K562 (cell line): ENCODE measurements around the gene MFAP2. TPM values are rescaled to one million over a fixed set of nuclear protein-coding genes. Genes with fewer than 3 reads are reported as not detected.

Source experiments
- BRD4 ChIP-seq: fragments of 200-600 bp; sonication (generic); IDR thresholded peaks from 2 replicates; pipeline ENCODE4 v1.6.1; 2017; ENCODE audit warnings: inconsistent platforms
- COPS2 ChIP-seq: fragments of 450-650 bp; conservative IDR thresholded peaks from 2 replicates; pipeline ENCODE4 v1.6.1; 2016; ENCODE audit warnings: mild to moderate bottlenecking, moderate library complexity
- DMBX1 ChIP-seq: fragments of 250-450 bp; sonication (Bioruptor Pico); IDR thresholded peaks from 2 replicates; pipeline ENCODE4 v1.8.0; 2022; ENCODE audit warnings: inconsistent platforms, mild to moderate bottlenecking, moderate library complexity, borderline replicate concordance
- EHMT2 ChIP-seq: fragments of 450-650 bp; IDR thresholded peaks from 2 replicates; pipeline ENCODE4 v1.6.1; 2018; ENCODE audit warnings: antibody characterized with exemption
- EZH2 ChIP-seq: IDR thresholded peaks from 2 replicates; pipeline ENCODE4 v1.6.1; 2012; ENCODE audit warnings: low read depth, mild to moderate bottlenecking, inconsistent platforms, low read length, borderline replicate concordance
- FOXA3 ChIP-seq, 2 experiments: fragments of 450-650 bp in 1 of 2; sonication (generic) in 1 of 2; formaldehyde crosslinking; IDR thresholded peaks in 1 of 2; conservative IDR thresholded peaks in 1 of 2; 2 replicates each; pipeline versions ENCODE4 v1.4.0 to v1.8.0; 2020 to 2022; ENCODE audit warnings: mild to moderate bottlenecking in 2 of 2, missing genetic modification reagents in 1 of 2
- FOXP1 ChIP-seq: sonication (generic); formaldehyde crosslinking; IDR thresholded peaks from 2 replicates; pipeline ENCODE4 v1.8.0; 2022; ENCODE audit warnings: mild to moderate bottlenecking, missing genetic modification reagents
- GATAD2A ChIP-seq: fragments of 450-650 bp; IDR thresholded peaks from 2 replicates; pipeline ENCODE4 v1.6.1; 2017
- KLF1 ChIP-seq: fragments of 450-650 bp; IDR thresholded peaks from 2 replicates; pipeline ENCODE4 v1.6.1; 2016; ENCODE audit warnings: missing genetic modification characterization, missing compliant biosample characterization
- LARP7 ChIP-seq: fragments of 450-650 bp; IDR thresholded peaks from 2 replicates; pipeline ENCODE4 v1.6.1; 2016
- NR1H2 ChIP-seq: sonication (generic); formaldehyde crosslinking; IDR thresholded peaks from 2 replicates; pipeline ENCODE4 v1.4.0; 2020; ENCODE audit warnings: mild to moderate bottlenecking, missing genetic modification reagents
- SREBF1 ChIP-seq: fragments of 150-350 bp; IDR thresholded peaks from 2 replicates; pipeline ENCODE4 v1.6.1; 2014; ENCODE audit warnings: antibody characterized with exemption, low read depth, low read length, borderline replicate concordance
- TSC22D4 ChIP-seq: fragments of 450-650 bp; IDR thresholded peaks from 2 replicates; pipeline ENCODE4 v1.6.1; 2016; ENCODE audit warnings: missing genetic modification characterization, missing biosample characterization, control low read depth
- ZNF121 ChIP-seq: sonication (generic); formaldehyde crosslinking; conservative IDR thresholded peaks from 2 replicates; pipeline ENCODE4 v1.8.0; 2022; ENCODE audit warnings: missing genetic modification reagents
- ZNF263 ChIP-seq: sonication (generic); formaldehyde crosslinking; IDR thresholded peaks from 2 replicates; pipeline ENCODE4 v1.8.0; 2022; ENCODE audit warnings: mild to moderate bottlenecking, missing genetic modification reagents, borderline replicate concordance
- ZNF354B ChIP-seq: fragments of 250-450 bp; sonication (Bioruptor Pico); IDR thresholded peaks from 2 replicates; pipeline ENCODE4 v1.4.0; 2020
- ZNF766 ChIP-seq: fragments of 200-800 bp; sonication (Bioruptor generic); conservative IDR thresholded peaks from 2 replicates; pipeline ENCODE4 v1.6.1; 2016; ENCODE audit warnings: missing genetic modification characterization, missing compliant biosample characterization
- ZNF778 ChIP-seq: fragments of 450-650 bp; formaldehyde crosslinking; IDR thresholded peaks from 2 replicates; pipeline ENCODE4 v1.4.0; 2020; ENCODE audit warnings: mild to moderate bottlenecking, moderate library complexity
- ZNF785 ChIP-seq: fragments of 250-450 bp; sonication (Bioruptor Pico); IDR thresholded peaks from 2 replicates; pipeline ENCODE4 v1.4.0; 2020; ENCODE audit warnings: mild to moderate bottlenecking
- polyA plus RNA-seq, 8 experiments: library from polyadenylated mRNA; depleted of rRNA in 4 of 8; stranded (reverse) in 5 of 8; unstranded in 3 of 8; fragments of >200 nt; fragmentation: Nextera tagmentation in 2 of 8; fragmentation: Illumina TruSeq in 1 of 8; extraction: Ambion mirVana in 2 of 8; extraction: Trizol in 1 of 8; gene quantifications; 2 replicates each; pipeline versions ENCODE4 v1.2.1 to v1.2.3, GENCODE V29; 2011 to 2014; ENCODE audit warnings: inconsistent platforms in 1 of 8, missing spikeins in 1 of 8
- total RNA-seq, 7 experiments: library from RNA; depleted of rRNA in 6 of 7; stranded (reverse); fragments of >200 nt in 6 of 7; fragmentation: Illumina TruSeq in 2 of 7; extraction: Trizol in 2 of 7; gene quantifications; 2 replicates each; pipeline versions ENCODE4 v1.2.1 to v1.2.3, GENCODE V29; 2011 to 2021; ENCODE audit warnings: low replicate concordance in 1 of 7
- TF ChIP-seq, protein P1 (sequence below): fragments of 450-650 bp; IDR thresholded peaks from 2 replicates; pipeline ENCODE4 v1.6.1; 2018; ENCODE audit not compliant: partially characterized antibody
- TF ChIP-seq, protein P2 (sequence below): IDR thresholded peaks from 2 replicates; pipeline ENCODE4 v1.6.1; 2011; ENCODE audit not compliant: insufficient read length; ENCODE audit errors: extremely low read depth
- TF ChIP-seq, protein P3 (sequence below): fragments of 250-450 bp; sonication (Bioruptor Pico); IDR thresholded peaks from 2 replicates; pipeline ENCODE4 v1.5.0; 2021
- TF ChIP-seq, protein P4 (sequence below): fragments of 450-650 bp; conservative IDR thresholded peaks from 2 replicates; pipeline ENCODE4 v1.6.1; 2016; ENCODE audit warnings: missing genetic modification characterization, low read depth, mild to moderate bottlenecking, control low read depth, missing compliant biosample characterization

The MFAP2 gene
- total and polyA plus RNA-seq, 9 of the 15 experiments (the other 6 are each of a cell fraction or from before 2014, with no cell fraction given): not detected

DNA sequence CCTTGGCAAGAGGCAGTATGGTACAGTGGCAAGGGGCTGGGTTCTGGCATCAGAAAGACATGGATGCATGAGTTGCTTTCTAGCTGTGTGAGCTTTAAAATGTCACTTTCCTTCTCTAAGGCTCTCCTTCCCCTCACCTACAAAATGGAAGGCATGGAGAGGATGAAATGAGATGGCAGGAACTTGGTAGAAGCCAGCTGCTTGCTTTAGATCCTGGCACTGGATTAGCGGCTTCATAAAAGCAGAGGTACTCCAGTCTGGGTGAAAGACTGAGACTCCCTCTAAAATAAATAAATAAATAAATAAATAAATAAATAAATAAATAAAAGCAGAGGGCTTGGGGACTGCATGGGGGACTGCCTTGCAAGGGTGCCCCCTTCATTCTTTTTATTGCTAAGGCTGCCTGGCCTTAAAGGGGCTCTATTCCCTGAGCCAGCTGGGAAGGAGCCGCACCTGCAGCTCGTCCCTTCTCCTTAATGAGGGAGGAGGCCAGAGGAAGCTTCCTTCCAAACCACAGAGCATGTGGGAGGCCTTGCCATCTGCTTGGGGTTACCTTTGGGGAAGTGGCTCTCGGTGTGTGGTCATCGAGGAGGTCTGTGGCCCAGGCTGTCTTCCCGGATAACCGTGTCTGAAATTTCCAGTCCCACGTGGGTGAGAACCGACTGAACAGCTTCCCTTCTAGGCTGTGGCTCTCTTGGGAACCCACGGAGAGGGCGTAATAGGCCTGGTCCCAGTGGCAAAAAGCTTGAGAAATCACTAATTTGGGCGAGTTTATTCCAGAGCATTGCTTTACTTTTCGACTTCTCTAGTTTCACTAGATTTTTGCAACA is 33.3 kb upstream of the MFAP2 start (continued):
- TF ChIP-seq, protein P1, sequence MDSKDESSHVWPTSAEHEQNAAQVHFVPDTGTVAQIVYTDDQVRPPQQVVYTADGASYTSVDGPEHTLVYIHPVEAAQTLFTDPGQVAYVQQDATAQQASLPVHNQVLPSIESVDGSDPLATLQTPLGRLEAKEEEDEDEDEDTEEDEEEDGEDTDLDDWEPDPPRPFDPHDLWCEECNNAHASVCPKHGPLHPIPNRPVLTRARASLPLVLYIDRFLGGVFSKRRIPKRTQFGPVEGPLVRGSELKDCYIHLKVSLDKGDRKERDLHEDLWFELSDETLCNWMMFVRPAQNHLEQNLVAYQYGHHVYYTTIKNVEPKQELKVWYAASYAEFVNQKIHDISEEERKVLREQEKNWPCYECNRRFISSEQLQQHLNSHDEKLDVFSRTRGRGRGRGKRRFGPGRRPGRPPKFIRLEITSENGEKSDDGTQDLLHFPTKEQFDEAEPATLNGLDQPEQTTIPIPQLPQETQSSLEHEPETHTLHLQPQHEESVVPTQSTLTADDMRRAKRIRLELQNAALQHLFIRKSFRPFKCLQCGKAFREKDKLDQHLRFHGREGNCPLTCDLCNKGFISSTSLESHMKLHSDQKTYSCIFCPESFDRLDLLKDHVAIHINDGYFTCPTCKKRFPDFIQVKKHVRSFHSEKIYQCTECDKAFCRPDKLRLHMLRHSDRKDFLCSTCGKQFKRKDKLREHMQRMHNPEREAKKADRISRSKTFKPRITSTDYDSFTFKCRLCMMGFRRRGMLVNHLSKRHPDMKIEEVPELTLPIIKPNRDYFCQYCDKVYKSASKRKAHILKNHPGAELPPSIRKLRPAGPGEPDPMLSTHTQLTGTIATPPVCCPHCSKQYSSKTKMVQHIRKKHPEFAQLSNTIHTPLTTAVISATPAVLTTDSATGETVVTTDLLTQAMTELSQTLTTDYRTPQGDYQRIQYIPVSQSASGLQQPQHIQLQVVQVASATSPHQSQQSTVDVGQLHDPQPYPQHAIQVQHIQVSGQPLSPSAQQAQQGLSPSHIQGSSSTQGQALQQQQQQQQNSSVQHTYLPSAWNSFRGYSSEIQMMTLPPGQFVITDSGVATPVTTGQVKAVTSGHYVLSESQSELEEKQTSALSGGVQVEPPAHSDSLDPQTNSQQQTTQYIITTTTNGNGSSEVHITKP: no peak
- TF ChIP-seq EHMT2 (no peak), TSC22D4 (tag) (no peak), COPS2 (no peak), ZNF121 (CRISPR knock-in tag) (no peak), ZNF263 (CRISPR knock-in tag) (no peak), ZNF778 (CRISPR knock-in tag) (no peak), KLF1 (tag) (no peak), GATAD2A (no peak), ZNF766 (0 out of 2 replicates have a peak, but pooled peaks have one; percentile 55), BRD4 (no peak), EZH2 (no peak), ZNF354B (CRISPR knock-in tag) (no peak), LARP7 (no peak), NR1H2 (CRISPR knock-in tag) (no peak), SREBF1 (no peak), DMBX1 (CRISPR knock-in tag) (no peak), ZNF785 (no peak), FOXP1 (no peak), FOXA3 (CRISPR knock-in tag; conservative IDR thresholded peaks at IDR 0.05 in 1 of 2, IDR thresholded peaks at IDR 0.05 in 1 of 2) (no peak)
- TF ChIP-seq, protein P2, sequence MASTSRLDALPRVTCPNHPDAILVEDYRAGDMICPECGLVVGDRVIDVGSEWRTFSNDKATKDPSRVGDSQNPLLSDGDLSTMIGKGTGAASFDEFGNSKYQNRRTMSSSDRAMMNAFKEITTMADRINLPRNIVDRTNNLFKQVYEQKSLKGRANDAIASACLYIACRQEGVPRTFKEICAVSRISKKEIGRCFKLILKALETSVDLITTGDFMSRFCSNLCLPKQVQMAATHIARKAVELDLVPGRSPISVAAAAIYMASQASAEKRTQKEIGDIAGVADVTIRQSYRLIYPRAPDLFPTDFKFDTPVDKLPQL: no peak
- TF ChIP-seq, protein P3, sequence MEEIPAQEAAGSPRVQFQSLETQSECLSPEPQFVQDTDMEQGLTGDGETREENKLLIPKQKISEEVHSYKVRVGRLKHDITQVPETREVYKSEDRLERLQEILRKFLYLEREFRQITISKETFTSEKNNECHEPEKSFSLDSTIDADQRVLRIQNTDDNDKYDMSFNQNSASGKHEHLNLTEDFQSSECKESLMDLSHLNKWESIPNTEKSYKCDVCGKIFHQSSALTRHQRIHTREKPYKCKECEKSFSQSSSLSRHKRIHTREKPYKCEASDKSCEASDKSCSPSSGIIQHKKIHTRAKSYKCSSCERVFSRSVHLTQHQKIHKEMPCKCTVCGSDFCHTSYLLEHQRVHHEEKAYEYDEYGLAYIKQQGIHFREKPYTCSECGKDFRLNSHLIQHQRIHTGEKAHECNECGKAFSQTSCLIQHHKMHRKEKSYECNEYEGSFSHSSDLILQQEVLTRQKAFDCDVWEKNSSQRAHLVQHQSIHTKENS (CRISPR knock-in tag): no peak
- TF ChIP-seq, protein P4, sequence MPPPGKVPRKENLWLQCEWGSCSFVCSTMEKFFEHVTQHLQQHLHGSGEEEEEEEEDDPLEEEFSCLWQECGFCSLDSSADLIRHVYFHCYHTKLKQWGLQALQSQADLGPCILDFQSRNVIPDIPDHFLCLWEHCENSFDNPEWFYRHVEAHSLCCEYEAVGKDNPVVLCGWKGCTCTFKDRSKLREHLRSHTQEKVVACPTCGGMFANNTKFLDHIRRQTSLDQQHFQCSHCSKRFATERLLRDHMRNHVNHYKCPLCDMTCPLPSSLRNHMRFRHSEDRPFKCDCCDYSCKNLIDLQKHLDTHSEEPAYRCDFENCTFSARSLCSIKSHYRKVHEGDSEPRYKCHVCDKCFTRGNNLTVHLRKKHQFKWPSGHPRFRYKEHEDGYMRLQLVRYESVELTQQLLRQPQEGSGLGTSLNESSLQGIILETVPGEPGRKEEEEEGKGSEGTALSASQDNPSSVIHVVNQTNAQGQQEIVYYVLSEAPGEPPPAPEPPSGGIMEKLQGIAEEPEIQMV (tag): no peak
